ENCODE measurements around the gene USP44.

USP44 gene

GRCh38 chr12:95548056-95548538 lies 3.2 kb downstream of the USP44 start:
- DNase-seq = peak; percentile 25 to 32

- DNase-seq = no peak
These were observed 3.7 kb downstream of the USP44 start for GRCh38 chr12:95547522-95548055.

GRCh38 chr12:95546491-95546813 lies 4.8 kb downstream of the USP44 start:
- DNase-seq = no peak

GRCh38 chr12:95545731-95546490 lies 5.4 kb downstream of the USP44 start:
- DNase-seq = no peak

GRCh38 chr12:95545303-95545702 lies 6.0 kb downstream of the USP44 start:
- no peak for DNase-seq

- no peak for DNase-seq
These were observed 6.5 kb downstream of the USP44 start for GRCh38 chr12:95544756-95545155.

- no peak for DNase-seq
These were observed 8.0 kb downstream of the USP44 start for GRCh38 chr12:95543305-95543704.

GRCh38 chr12:95541436-95541835 lies 9.8 kb downstream of the USP44 start:
- DNase-seq = no peak

- no peak for DNase-seq
These were observed 12.6 kb downstream of the USP44 start for GRCh38 chr12:95538656-95539055.

- no peak for DNase-seq
These were observed 13.3 kb downstream of the USP44 start for GRCh38 chr12:95538006-95538405.

- no peak for DNase-seq
These were observed 17.3 kb downstream of the USP44 start for GRCh38 chr12:95533985-95534384.

- DNase-seq = no peak
These were observed 18.4 kb downstream of the USP44 start for GRCh38 chr12:95532851-95533250.

- DNase-seq = no peak
These were observed 21.5 kb downstream of the USP44 start for GRCh38 chr12:95529693-95530225.

GRCh38 chr12:95528431-95528830 lies 22.8 kb downstream of the USP44 start:
- no peak for DNase-seq

GRCh38 chr12:95522692-95523091 lies 28.6 kb downstream of the USP44 start:
- no peak for DNase-seq

- no peak for DNase-seq
These were observed 30.5 kb downstream of the USP44 start for GRCh38 chr12:95520816-95521215.

GRCh38 chr12:95518944-95519343 lies 32.3 kb downstream of the USP44 start:
- DNase-seq = no peak

- no peak for DNase-seq
These were observed 34.0 kb downstream of the USP44 start for GRCh38 chr12:95517246-95517645.

- DNase-seq = no peak
These were observed 34.5 kb downstream of the USP44 start for GRCh38 chr12:95516757-95517156.

- DNase-seq = no peak
These were observed 36.1 kb downstream of the USP44 start for GRCh38 chr12:95515197-95515596.

GRCh38 chr12:95513599-95513998 lies 37.7 kb downstream of the USP44 start:
- no peak for DNase-seq

GRCh38 chr12:95511977-95512376 lies 39.3 kb downstream of the USP44 start:
- DNase-seq = no peak

- no peak for DNase-seq
These were observed 42.0 kb downstream of the USP44 start for GRCh38 chr12:95509300-95509699.

GRCh38 chr12:95506707-95507523 lies 44.4 kb downstream of the USP44 start:
- no peak for DNase-seq

All from stimulated activated CD4-positive, alpha-beta T cell treated with anti-CD3 and anti-CD28 coated beads, Interleukin-2, amount 100 ng/mL, for 48 hours (primary cell).